NCI-H748 treated with DMSO at 0.1 percent for 48 hours (cell line): ENCODE results near the gene EML4.
"Not testable (repeated sequence)": the region's sequence is repeated elsewhere in the genome, so short reads cannot be mapped to it uniquely, and the experiment has no call there.

Source experiments
- DNase-seq: peaks from one replicate; lab custom pipeline; 2025; lab: John Stamatoyannopoulos, UW

The EML4 gene

GRCh38 chr2:42172566-42172965 lies 3.4 kb downstream of the EML4 start:
- no peak for DNase-seq

DNA sequence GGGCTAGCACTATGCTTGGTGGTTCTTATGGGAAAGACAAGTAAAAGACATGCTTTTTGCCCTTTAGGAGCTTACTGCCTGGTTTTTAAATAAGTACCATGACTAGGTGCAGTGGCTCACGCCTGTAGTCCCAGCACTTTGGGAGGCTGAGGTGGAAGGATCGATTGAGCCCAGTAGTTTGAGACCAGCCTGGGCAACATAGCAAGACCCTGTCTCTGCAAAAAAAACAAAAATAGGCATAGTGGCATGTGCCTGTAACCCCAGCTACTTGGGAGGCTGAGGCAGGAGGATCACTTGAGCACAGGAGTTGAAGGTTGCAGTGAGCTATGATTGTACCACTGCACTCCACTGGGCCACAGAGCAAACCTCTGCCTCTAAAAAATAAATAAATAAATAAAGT lies 4.3 kb downstream of the EML4 start:
- not testable (repeated sequence) for DNase-seq

- DNase-seq, result no peak
Observed at GRCh38 chr2:42176992-42177738, 8.0 kb downstream of the EML4 start.

DNA sequence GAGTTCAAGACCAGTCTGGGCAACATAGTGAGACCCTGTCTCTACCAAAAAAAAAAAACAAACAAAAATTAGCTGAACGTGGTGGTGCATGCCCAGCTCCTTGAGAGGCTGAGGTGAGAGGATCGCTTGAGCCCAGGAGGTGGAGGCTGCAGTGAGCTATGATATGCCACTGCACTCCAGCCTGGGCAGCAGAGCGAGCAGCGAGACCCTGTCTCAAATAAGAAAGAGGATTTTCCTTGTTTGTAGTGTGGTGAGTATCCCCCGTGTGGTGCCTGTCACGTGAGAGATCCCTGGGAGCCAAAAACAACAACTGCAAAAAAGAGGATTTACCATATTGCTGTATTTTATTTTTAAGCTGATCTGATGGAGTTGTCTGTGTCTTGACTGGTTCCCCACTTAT lies 9.2 kb downstream of the EML4 start:
- DNase-seq, result no peak

DNA sequence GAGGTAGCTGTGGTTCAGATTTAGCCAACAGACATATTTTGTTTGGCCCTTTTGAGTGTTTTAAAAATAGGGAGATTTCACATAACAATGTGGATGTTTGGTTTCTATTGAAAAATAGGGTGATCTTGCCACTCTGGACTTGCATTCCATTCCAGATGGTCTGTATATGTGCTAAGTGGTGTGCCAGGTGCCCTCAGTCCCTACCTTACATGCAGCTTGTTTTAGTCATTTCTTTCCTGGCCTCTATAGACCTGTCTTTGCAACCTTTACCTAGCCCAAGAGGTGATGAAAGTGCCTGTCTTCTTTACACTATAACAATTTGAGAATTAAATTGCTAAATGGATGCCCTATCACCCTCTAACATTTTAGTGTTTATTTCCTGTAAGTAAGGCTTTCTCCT lies 11.1 kb downstream of the EML4 start:
- no peak for DNase-seq

GRCh38 chr2:42182654-42183308 lies 13.6 kb downstream of the EML4 start:
- DNase-seq, result peak; percentile 78

GRCh38 chr2:42183775-42184174 lies 14.6 kb downstream of the EML4 start:
- no peak for DNase-seq

GRCh38 chr2:42184346-42184745 lies 15.2 kb downstream of the EML4 start:
- DNase-seq, result no peak

DNA sequence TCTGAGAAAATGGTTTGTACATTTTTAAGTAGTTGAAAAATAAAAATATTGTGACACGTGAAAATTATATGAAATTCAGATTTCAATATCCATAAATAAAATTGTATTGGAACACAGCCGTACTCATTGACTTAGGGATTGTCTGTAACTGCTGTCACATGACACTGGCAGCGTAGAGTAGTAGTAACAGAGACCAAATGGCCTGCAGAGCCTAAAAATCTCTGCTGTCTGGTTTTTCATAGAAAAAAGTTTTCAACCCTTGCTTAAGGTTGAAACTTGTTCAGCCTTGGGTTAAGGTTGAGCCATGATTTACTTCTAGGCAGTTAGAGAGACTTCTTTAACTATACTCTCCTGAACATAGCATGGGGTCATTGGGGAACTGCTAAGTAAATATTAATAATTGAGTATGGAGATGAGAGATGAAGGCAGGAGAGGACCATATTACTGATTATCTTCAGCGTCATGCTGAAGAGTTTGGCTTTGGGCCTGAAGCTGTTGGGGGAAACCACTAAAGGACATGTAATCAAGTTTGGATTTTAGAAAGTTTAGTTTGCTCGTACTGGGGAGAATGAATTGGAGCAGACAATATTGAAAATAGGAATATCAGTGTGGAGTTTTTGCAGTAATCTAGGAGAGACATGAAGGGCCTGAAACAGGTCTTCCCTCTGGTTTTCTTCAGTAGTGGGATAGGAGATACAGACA lies 16.2 kb downstream of the EML4 start:
- DNase-seq, result no peak

DNA sequence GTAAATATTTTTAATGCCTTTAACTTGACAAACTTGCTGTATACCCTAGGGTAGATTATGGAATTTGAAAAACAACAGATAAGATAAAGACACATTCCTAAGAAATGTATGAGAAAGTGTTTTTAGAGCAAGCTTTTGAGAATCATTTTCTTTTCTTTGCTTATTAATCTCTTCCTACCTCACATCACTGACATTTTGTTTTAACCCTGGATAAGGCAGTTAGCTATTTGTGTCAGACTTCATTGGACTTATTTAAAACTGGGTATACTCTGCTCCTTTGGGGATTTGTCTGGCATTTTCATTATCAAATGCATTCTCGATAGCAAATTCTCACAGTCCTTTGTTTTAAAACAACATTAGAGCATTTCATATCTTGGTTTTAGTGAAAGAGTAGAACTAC lies 17.2 kb downstream of the EML4 start:
- no peak for DNase-seq

DNA sequence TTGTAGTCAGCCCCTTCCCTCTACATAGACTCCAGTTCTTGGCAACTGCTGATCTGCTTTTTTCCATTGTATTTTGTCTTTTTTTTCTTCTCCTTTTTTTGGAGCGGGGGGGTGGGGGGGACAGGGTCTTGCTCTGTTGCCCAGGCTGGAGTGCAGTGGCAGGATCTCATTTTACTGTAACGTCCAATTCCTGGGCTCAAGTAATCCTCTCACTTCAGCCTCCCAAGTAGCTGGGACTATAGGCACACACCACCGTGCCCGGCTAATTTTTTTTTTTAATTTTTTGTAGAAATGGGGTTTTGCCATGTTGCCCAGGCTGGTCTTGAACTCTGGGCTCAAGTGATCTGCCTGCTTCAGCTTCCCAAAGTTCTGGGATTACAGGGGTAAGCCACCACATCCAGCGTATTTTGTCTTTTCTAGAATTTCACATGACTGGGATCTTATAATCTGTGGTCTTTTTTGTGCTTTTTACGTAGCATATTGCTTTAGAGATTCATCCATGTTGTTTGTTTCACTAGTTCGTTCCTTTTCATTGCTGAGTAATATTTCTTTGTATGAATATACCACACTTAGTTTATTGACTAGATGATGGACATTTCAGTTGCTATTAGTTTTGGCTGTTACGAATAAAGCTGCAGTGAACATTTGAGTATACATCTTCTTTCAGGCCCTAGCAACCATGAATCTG lies 17.9 kb downstream of the EML4 start:
- no peak for DNase-seq

DNA sequence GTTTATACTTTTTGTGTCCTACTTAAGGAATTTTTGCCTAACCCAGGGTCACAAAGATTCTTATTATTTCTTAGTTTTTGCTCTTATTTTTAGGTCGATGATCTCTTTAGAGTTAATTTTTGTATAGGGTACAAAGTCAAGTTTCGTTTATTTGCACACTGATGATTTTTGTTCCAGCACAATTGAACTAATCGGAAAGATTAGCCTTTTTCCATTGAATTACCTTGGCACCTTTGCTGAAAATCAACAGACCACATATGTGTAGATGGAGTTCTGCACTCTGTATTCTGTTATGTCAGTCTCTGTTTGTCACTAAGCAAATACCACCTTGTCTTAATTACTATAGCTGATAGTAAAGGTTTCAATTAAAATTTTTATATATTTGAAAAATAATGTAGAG lies 18.7 kb downstream of the EML4 start:
- DNase-seq, result no peak

GRCh38 chr2:42189235-42189566 lies 20.0 kb downstream of the EML4 start:
- no peak for DNase-seq

GRCh38 chr2:42190191-42190590 lies 21.0 kb downstream of the EML4 start:
- DNase-seq, result no peak

DNA sequence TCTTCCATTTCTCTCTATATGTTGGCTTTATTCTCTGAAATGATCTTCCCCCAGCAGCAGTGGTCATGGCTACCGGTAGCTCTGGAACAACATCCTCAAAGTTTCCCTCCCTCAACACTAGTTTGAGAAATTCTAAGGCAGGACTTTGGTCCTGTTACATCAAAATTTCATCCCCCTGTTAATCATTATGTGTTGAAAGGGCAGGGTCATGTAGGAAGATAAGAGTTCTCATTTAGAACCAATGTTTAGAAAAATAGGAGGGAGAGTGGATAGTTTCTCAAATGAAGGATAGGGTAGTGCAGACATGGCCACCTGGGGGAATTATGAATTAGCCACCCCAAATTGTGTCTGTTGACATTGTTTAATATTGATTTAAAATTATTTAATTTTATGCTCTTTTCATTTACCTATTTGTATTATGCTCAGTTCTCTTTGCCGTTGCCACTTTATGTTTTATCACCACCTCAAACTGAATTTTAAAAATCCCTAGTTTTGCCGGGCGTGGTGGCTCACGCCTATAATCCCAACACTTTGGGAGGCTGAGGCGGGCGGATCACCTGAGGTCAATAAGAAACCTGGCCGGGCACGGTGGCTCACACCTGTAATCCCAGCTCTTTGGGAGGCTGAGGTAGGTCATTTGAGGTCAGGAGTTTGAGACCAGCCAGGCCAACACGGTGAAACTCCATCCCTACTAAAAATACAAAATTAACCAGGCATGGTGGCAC lies 22.3 kb downstream of the EML4 start:
- no peak for DNase-seq

DNA sequence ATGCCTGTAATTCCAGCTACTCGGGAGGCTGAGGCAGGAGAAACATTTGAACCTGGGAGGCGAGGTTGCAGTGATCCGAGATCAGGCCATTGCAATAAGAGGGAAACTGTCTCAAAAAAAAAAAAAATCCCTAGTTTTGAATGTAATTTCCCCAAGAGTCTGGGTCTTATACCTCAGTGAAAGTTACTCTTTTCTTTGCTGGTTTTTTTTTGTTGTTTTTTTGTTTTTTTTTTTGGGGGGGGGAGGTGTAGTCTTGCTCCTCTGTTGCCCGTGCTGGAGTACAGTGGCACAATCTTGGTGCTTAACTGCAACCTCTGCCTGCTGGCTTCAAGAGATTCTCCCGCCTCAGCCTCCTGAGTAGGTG lies 22.8 kb downstream of the EML4 start:
- DNase-seq, result no peak

DNA sequence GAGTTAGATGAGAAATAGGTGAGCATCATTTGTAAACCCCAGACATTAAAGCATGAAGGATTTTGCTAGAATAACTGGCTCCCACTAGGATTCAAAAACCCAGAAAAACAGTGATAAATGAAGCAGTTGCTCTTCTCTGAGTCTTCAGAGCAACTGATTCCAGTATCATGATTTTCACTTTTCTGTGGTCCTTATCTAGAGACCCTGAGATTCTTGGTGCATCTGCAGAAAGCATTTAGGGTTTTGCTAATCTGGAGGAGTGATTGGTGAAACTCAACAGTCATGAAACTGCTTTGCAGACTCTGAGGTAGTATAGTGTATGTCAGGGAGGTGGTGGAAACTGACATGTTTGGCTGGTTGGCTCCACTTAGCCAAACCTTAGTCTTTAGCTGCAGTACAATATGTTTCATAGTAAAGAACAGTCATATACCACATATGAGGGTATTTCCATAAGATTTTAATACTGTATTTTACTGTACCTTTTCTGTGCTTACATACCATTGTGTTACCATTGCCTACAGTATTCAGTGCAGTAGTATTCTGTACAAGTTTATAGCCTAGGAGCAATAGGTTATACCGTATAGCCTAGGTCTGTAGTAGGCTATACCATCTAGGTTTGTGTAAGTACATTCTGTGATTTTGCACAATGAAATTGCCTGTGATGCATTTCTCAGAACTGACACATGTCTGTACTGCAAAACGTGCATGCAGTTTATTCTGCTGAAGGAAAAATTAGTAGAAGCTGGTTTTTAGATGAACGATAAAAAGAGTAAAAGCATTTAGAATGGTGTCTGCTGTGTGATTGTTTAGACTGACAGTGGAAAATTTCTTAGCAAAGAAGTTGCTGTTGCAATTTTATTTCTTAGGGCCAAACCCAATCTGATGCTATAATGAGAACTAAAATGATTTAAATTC lies 23.8 kb downstream of the EML4 start:
- DNase-seq, result no peak

- no peak for DNase-seq
Observed at GRCh38 chr2:42193722-42194187, 24.6 kb downstream of the EML4 start.

DNA sequence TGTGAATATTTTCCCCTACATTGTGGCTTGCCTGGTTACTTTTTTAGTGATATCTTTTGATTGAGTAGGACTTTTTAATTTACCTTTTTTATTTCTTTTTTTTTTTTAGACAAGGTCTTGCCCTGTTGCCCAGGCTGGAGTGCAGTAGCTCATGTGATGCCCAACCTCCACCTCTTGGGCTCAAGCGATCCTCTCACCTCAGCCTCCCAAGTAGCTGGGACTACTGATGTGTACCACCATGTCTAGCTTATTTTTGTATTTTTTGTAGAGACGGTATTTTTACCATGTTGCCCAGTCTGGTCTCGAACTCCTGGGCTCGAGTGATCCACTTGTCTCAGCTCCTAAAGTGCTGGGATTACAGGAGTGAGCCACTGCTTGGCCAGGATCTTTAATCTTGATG lies 25.3 kb downstream of the EML4 start:
- DNase-seq, result no peak

DNA sequence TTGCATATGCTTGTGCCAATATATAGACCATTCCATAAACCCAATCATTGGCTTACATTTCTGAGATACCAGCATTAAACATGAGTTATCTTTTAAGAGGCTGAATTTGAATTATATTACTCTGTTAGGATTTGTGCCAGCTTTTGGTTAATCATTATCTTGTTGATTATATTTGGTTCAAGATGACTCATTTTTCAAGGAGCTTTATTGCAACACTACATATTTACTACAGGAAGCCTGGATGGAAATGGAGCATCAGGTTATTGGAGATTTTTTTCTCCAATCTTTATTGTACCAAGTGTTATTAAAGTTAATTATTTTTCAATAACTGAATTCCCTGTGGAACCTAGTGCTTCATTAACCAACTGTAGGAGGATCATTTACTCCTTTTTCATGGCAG lies 26.4 kb downstream of the EML4 start:
- no peak for DNase-seq

DNA sequence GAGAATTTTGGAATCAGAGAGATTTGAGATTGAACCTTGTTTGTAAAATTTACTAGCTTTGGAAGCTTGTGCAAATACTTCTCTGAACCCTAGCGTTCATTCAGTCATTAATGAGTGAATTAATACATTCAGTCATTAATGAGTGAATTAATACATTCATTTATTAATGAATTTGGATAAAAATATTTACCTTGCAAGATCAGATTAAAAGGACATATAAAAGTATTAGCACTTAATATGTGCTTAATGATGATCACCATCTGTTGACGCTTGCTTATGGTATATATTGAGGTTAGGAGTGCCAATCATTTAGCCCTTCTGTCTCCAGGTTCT lies 26.9 kb downstream of the EML4 start:
- DNase-seq, result no peak
